Hindlimb muscle (tissue), 1 donor: ENCODE results near the gene HIP1R. TPM values are rescaled to one million over a fixed set of nuclear protein-coding genes. Genes with fewer than 3 reads are reported as not detected.
"Not testable (repeated sequence)": the region's sequence is repeated elsewhere in the genome, so short reads cannot be mapped to it uniquely, and the experiment has no call there.

Experiments used
- DNase-seq: peaks from one replicate; pipeline ENCODE4 v3.0.0-alpha.2; 2013
- polyA plus RNA-seq: library from polyadenylated mRNA; unstranded; fragments of 120-200 nt; gene quantifications from one replicate; pipeline ENCODE4 v1.2.1, GENCODE V29; 2013; ENCODE audit not compliant: insufficient read length

The HIP1R gene, protein sequence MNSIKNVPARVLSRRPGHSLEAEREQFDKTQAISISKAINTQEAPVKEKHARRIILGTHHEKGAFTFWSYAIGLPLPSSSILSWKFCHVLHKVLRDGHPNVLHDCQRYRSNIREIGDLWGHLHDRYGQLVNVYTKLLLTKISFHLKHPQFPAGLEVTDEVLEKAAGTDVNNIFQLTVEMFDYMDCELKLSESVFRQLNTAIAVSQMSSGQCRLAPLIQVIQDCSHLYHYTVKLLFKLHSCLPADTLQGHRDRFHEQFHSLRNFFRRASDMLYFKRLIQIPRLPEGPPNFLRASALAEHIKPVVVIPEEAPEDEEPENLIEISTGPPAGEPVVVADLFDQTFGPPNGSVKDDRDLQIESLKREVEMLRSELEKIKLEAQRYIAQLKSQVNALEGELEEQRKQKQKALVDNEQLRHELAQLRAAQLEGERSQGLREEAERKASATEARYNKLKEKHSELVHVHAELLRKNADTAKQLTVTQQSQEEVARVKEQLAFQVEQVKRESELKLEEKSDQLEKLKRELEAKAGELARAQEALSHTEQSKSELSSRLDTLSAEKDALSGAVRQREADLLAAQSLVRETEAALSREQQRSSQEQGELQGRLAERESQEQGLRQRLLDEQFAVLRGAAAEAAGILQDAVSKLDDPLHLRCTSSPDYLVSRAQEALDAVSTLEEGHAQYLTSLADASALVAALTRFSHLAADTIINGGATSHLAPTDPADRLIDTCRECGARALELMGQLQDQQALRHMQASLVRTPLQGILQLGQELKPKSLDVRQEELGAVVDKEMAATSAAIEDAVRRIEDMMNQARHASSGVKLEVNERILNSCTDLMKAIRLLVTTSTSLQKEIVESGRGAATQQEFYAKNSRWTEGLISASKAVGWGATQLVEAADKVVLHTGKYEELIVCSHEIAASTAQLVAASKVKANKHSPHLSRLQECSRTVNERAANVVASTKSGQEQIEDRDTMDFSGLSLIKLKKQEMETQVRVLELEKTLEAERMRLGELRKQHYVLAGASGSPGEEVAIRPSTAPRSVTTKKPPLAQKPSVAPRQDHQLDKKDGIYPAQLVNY
- 8.7 TPM for polyA plus RNA-seq

DNA sequence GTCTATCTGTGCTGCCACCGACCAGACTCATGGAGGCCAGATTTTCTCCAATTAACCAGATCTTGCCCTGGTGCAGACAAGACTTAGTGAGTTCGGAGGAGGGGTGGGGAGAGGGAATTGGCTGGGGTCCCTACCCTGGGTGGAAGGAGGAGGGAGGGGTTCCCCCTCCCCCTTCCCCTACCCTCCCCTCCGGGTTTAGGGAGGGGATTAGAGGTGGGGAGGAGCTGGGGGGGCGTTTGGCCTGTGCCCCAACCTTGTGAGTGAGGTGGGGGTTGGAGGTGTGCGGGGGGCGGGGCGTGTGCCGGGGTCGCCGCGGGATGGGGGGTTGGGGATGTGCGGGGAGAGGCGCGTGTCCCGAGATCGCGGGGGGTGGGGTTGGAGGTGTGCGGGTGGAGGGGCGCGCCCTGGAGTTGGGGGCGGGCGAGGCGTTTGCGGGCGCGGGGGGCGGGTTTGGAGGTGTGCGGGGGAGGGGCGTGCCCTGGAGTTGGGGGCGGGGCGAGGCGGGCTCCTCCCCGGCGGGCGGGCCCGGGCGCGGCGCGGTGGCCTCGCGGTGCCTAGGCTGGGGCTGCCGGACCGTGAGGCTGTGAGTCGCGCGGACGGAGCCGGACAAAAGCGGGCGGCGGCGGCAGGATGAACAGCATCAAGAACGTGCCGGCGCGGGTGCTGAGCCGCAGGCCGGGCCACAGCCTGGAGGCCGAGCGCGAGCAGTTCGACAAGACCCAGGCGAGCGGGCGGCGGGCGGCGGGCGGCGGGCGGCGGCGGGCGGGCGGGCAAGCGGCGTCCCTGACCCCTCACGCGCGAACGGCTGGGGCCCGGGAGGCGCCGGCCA is at the start of gene HIP1R:
TSS of gene HIP1R (plus strand) at position 537 of the 829 bp plus-strand sequence. CDS start at position 631, 94 bp downstream.
- DNase-seq, result peak; percentile 25

DNA sequence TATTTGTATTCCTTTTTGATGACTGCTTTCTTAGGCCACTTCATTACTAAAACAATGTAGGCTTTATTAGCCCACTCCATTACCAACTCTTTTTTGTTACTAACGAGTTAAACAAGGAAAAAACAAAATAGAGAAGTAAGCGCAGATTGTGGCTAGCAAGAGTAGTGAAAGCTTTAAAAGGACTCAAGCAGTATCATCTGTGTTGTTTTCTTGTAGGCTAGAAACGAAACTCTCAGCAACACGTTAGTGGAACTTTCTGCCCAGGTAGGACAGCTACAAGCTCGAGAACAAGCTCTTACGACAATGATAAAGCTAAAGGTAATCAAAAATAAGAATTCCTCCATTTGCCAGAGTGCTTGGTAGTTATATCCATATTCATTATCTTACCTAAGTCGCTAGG is 49.8 kb upstream of the HIP1R start:
- DNase-seq, result no peak

GRCh38 chr12:122788387-122788786 is 46.9 kb upstream of the HIP1R start:
- DNase-seq, result no peak

- no peak for DNase-seq
Measured at GRCh38 chr12:122789637-122790036, 45.6 kb upstream of the HIP1R start.

- DNase-seq, result no peak
Measured at GRCh38 chr12:122790393-122791075, 44.7 kb upstream of the HIP1R start.

DNA sequence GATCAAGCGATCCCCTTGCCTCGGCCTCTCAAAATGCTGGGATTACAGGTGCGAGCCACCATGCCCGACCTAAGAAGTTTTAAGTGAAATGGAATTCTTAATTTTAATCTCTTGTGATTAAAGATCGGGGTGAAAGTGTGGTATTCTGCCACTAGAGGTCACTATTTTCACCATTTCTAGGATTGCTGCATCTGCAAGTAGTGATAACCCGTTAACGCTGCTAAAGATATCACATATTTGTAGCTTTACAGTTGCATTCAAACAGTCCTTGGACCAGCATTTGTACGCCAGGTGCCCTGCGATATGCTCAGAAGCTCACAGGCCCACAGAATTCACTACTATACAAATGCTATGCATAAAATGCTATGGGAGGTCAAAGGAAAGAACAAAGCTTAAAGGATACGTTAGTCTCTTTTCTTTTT is 41.6 kb upstream of the HIP1R start:
- peak; percentile 26 for DNase-seq

GRCh38 chr12:122795807-122796206 is 39.5 kb upstream of the HIP1R start:
- no peak for DNase-seq

- no peak for DNase-seq
Measured at GRCh38 chr12:122799641-122800243, 35.5 kb upstream of the HIP1R start.

DNA sequence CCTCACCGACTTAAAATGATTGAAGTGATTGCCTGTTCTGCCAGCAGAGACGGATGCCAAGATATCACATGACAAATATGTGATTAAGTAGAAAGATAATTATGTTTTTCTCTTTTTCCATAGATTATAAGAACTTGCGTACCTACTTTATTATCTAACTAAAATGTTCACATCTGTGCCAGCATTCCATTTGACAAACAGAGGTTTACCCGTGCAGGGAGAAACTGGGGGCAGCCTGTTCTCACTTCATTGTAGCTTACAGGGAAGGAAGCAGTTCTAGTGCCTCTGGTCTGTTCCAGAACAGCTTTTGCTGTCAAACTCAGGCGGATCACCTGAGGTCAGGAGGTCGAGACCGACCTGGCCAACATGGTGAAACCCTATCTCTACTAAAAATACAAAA is 31.3 kb upstream of the HIP1R start:
- no peak for DNase-seq

DNA sequence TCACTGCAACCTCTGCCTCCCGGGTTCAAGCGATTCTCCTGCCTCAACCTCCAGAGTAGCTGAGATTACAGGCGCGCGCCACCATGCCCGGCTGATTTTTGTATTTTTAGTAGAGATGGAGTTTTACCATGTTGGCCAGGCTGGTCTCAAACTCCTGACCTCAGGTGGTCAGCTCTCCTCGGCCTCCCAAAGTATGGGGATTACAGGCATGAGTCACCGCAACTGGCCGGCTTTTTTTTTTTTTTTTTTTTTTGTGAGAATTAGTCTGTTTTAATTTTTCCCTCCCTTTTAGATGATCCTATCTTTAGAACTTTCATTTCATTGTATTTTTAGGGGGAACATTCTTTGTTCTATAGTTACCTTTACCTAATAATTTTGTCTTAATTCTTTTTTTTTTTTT is 30.3 kb upstream of the HIP1R start:
- not testable (repeated sequence) for DNase-seq

- DNase-seq, result no peak
Measured at GRCh38 chr12:122807651-122808050, 27.6 kb upstream of the HIP1R start.

DNA sequence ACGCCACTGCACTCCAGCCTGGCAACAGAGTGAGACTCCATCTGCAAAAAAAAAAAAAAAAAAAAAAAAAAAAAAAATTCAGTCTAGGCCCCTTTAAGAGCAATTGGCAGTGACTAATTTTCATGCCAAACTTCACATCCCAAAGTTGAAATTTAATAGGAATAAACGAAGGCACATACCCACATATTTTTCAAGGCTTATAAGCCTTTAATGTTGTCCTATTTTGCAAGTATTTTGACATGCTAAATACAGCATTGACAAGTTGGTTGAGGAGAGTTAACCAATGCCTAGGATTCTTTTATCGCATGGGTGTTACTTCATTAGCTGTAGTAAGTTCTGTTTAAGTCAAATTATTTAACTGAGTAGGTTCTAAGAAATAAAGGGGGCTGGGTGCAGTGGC is 23.5 kb upstream of the HIP1R start:
- DNase-seq, result no peak

DNA sequence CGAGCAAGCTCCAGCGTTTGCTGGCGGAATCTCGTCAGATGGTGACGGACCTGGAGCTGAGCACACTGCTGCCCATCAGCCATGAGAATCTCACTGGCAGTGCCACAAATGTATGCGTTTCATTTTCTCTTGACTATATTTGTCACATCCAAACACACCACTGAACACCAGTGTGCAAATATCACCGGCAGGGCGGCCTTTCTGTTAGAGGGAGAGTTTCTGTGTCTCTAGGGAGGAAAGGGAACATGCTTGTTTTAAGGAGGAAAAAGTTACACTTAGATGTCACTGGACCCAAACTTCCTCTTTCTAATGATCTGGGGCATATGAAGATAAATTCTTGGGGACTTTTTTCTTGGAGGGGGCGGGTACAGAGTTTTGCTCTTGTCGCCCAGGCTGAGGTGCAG is 21.9 kb upstream of the HIP1R start:
- no peak for DNase-seq

DNA sequence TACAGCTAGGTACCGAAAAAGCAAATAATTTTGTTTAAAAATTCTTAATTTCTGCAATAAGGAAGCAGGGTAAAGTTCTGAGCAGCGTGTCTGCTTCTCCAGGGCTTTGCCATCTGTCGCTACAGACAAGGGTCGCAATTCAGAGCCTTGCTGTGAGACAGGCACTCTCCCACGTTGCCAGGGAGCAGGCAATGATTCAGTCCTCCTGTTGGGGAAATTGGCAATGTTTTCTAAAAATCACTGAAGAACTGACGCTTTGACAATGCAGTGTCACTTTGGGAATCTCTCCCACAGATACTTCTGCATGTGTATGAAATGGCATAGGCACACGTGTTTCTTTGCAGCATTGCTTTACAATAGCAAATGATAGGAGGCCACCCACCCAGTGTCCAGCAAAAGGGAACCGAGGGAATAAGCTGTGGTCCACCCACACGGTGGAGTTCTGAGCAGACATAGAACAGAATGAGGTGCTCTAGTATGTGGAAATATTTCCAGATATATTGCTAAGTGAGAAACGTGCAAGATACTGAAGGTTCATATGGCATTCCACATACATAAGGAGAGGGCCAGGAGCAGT is 16.0 kb upstream of the HIP1R start:
- no peak for DNase-seq

- no peak for DNase-seq
Measured at GRCh38 chr12:122820138-122820537, 15.1 kb upstream of the HIP1R start.

- no peak for DNase-seq
Measured at GRCh38 chr12:122820838-122821271, 14.4 kb upstream of the HIP1R start.

GRCh38 chr12:122823429-122823828 is 11.8 kb upstream of the HIP1R start:
- no peak for DNase-seq

- DNase-seq, result no peak
Measured at GRCh38 chr12:122825773-122826724, 9.2 kb upstream of the HIP1R start.

- DNase-seq, result no peak
Measured at GRCh38 chr12:122827258-122827657, 8.0 kb upstream of the HIP1R start.
